ENCODE results near the gene NBPF3. TPM values are rescaled to one million over a fixed set of nuclear protein-coding genes. Genes with fewer than 3 reads are reported as not detected.

NBPF3 gene
- total RNA-seq, 3 donors from 2014 or later (not counting 1 experiment from before 2014, with no cell fraction given): 10.4 to 22.6 (median 13.1) TPM

GRCh38 chr1:21508580-21509350 lies 68.8 kb downstream of the NBPF3 start:
- Histone ChIP-seq H3K4me1 (ENCODE audit: control insufficient read depth, insufficient read depth, low read length) (peaks cover 8% of the 10 kb centered on the region), H3K9me3 (ENCODE audit: control insufficient read depth, insufficient read depth, low read length) (no peaks in the 10 kb centered on the region), H3K27ac (ENCODE audit: low read length) (no peak overlapping the region), H3K27me3 (ENCODE audit: control insufficient read depth, insufficient read depth, low read length) (peaks cover 16% of the 10 kb centered on the region), H3K36me3 (ENCODE audit: control insufficient read depth, insufficient read depth, low read length) (no peaks in the 10 kb centered on the region), H3K4me3 (ENCODE audit: low read length) (no peak overlapping the region)
- DNase-seq (peak; percentile 52 to 71), ATAC-seq (peak; percentile 87 to 94 (median 90))
- intact Hi-C loops (cut with micrococcal nuclease): loop anchor here (5.0 kb wide), 1 partner anchor 454 kb away; no protein-coding TSS in a partner anchor
- Mint-ChIP-seq H3K4me1 (peaks cover 6 to 7% of the 10 kb centered on the region in 2 donors), H3K36me3 (no peaks in the 10 kb centered on the region), H3K27me3 (ENCODE audit: low read depth in 2 of 2) (peaks cover 45 to 60% of the 10 kb centered on the region in 2 donors), H3K4me3 (peak overlapping the region; percentile 26), H3K9me3 (no peaks in the 10 kb centered on the region), H3K27ac (no peak overlapping the region)
- WGBS (ENCODE audit: insufficient coverage): 2% methylated on average over 39 of the region's 45 CpGs
- peak; percentile 20 for TF ChIP-seq CTCF (IDR thresholded peaks at IDR 0.05)

GRCh38 chr1:21509351-21510112 lies 69.6 kb downstream of the NBPF3 start, which contains the start of gene ALPL:
Gene ALPL (plus strand): TSS chr1:21509423. CDS start chr1:21554082, 44,659 bp downstream.
- Histone ChIP-seq H3K27me3 (ENCODE audit: control insufficient read depth, insufficient read depth, low read length) (peaks cover 16% of the 10 kb centered on the region), H3K4me1 (ENCODE audit: control insufficient read depth, insufficient read depth, low read length) (peaks cover 14% of the 10 kb centered on the region), H3K27ac (ENCODE audit: low read length) (no peak within 1 kb of the TSS), H3K36me3 (ENCODE audit: control insufficient read depth, insufficient read depth, low read length) (no peaks in the 10 kb centered on the region), H3K4me3 (ENCODE audit: low read length) (no peak within 1 kb of the TSS), H3K9me3 (ENCODE audit: control insufficient read depth, insufficient read depth, low read length) (no peaks in the 10 kb centered on the region)
- Mint-ChIP-seq H3K36me3 (no peaks in the 10 kb centered on the region), H3K4me3 (peak within 1 kb of the TSS; percentile 26), H3K4me1 (peaks cover 6 to 7% of the 10 kb centered on the region in 2 donors), H3K27me3 (ENCODE audit: low read depth in 2 of 2) (peaks cover 44 to 60% of the 10 kb centered on the region in 2 donors), H3K27ac (no peak within 1 kb of the TSS), H3K9me3 (no peaks in the 10 kb centered on the region)
- intact Hi-C loops (cut with micrococcal nuclease): loop anchor here (5.0 kb wide), 1 partner anchor 453 kb away; no protein-coding TSS in a partner anchor
- TF ChIP-seq CTCF (IDR thresholded peaks at IDR 0.05): no peak
- DNase-seq (no peak), ATAC-seq (peak in 1 of 3 donors; percentile 5)
- 10% methylated on average over 67 of the region's 67 CpGs for WGBS (ENCODE audit: insufficient coverage)

DNA sequence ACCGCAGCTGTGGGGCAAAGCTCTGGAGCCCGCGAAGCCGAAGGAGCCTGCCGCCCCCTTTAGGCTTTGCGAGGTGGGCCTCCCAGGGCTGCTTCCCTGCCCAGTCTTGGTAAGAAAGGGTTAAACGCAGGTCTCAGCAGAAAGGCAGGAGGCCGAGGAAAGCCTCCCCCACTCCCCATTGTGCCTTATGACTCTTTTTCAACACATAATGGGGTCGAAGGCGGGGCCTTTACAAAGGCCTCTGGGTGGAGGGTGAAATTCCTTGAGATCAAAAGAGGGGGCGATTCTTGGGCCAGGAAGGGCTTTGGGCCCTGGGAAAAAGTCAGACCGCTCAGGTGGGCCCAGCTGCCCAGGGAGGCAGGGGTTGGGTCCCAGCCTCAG lies 70.2 kb downstream of the NBPF3 start:
- H3K27ac Mint-ChIP-seq: no peak overlapping the region
- H3K4me3 Mint-ChIP-seq: no peak overlapping the region
- H3K27me3 ChIP-seq (ENCODE audit: control insufficient read depth, insufficient read depth, low read length): peaks cover 16% of the 10 kb centered on the region
- H3K9me3 ChIP-seq (ENCODE audit: control insufficient read depth, insufficient read depth, low read length): no peaks in the 10 kb centered on the region
- no peaks in the 10 kb centered on the region for H3K36me3 ChIP-seq (ENCODE audit: control insufficient read depth, insufficient read depth, low read length)
- H3K27ac ChIP-seq (ENCODE audit: low read length): no peak overlapping the region
- WGBS (ENCODE audit: insufficient coverage): 63% methylated on average over 11 of the region's 12 CpGs
- TF ChIP-seq CTCF (IDR thresholded peaks at IDR 0.05): no peak
- H3K4me1 ChIP-seq (ENCODE audit: control insufficient read depth, insufficient read depth, low read length): peaks cover 15% of the 10 kb centered on the region
- no peaks in the 10 kb centered on the region for H3K9me3 Mint-ChIP-seq
- ATAC-seq (no peak), DNase-seq (no peak)
- peaks cover 44 to 57% of the 10 kb centered on the region in 2 donors for H3K27me3 Mint-ChIP-seq (ENCODE audit: low read depth in 2 of 2)
- peaks cover 6 to 7% of the 10 kb centered on the region in 2 donors for H3K4me1 Mint-ChIP-seq
- no peak overlapping the region for H3K4me3 ChIP-seq (ENCODE audit: low read length)
- H3K36me3 Mint-ChIP-seq: no peaks in the 10 kb centered on the region
- intact Hi-C loops (cut with micrococcal nuclease): no loop called here

All from natural killer cell (primary cell).